ENCODE measurements around the gene OSBPL9. TPM values are rescaled to one million over a fixed set of nuclear protein-coding genes. Genes with fewer than 3 reads are reported as not detected.

OSBPL9 gene
- total and polyA plus RNA-seq, 2 experiments from 2014 or later = 82.7 to 102 TPM

DNA sequence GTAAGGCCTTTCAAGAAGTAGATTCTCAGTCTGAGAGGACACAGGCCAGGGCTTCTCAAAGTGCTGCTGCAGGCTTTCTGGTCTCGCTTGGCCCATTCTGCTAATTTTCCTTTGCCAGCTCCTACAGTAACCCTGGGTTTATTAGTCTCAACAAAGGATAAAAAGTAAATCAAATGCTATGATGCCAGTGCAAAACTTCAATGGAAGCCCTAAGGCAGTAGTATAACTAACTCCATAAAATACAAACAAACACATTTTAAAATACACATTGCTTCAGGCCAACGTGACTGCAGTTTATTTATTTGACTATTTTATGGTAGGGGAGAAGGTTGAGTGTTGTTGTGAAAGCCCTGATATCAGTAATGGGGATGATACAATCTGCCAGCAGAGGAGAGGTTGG is 172.0 kb downstream of the OSBPL9 start:
- H3K27ac Mint-ChIP-seq = no peak overlapping the region
- H3K27me3 ChIP-seq (ENCODE audit: insufficient read depth) = no peaks in the 10 kb centered on the region
- no peak overlapping the region for H2AFZ ChIP-seq
- no peak for TF ChIP-seq ZNF331 (CRISPR knock-in tag; IDR thresholded peaks at IDR 0.05; ENCODE audit: low read depth)
- TF ChIP-seq, protein P1, sequence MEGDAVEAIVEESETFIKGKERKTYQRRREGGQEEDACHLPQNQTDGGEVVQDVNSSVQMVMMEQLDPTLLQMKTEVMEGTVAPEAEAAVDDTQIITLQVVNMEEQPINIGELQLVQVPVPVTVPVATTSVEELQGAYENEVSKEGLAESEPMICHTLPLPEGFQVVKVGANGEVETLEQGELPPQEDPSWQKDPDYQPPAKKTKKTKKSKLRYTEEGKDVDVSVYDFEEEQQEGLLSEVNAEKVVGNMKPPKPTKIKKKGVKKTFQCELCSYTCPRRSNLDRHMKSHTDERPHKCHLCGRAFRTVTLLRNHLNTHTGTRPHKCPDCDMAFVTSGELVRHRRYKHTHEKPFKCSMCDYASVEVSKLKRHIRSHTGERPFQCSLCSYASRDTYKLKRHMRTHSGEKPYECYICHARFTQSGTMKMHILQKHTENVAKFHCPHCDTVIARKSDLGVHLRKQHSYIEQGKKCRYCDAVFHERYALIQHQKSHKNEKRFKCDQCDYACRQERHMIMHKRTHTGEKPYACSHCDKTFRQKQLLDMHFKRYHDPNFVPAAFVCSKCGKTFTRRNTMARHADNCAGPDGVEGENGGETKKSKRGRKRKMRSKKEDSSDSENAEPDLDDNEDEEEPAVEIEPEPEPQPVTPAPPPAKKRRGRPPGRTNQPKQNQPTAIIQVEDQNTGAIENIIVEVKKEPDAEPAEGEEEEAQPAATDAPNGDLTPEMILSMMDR (conservative IDR thresholded peaks at IDR 0.05; ENCODE audit: low read depth in 2 of 2) = no peak
- no peak for TF ChIP-seq NANOG (IDR thresholded peaks at IDR 0.05; ENCODE audit: borderline replicate concordance)
- no peak for TF ChIP-seq JUNB (IDR thresholded peaks at IDR 0.05; ENCODE audit: unreplicated experiment)
- no peak for TF ChIP-seq EZH2phosphoT487 (IDR thresholded peaks at IDR 0.05; ENCODE audit: unreplicated experiment)
- TF ChIP-seq CREB1 (CRISPR knock-in tag; IDR thresholded peaks at IDR 0.05; ENCODE audit: low read depth) = no peak
- TF ChIP-seq, protein P2, sequence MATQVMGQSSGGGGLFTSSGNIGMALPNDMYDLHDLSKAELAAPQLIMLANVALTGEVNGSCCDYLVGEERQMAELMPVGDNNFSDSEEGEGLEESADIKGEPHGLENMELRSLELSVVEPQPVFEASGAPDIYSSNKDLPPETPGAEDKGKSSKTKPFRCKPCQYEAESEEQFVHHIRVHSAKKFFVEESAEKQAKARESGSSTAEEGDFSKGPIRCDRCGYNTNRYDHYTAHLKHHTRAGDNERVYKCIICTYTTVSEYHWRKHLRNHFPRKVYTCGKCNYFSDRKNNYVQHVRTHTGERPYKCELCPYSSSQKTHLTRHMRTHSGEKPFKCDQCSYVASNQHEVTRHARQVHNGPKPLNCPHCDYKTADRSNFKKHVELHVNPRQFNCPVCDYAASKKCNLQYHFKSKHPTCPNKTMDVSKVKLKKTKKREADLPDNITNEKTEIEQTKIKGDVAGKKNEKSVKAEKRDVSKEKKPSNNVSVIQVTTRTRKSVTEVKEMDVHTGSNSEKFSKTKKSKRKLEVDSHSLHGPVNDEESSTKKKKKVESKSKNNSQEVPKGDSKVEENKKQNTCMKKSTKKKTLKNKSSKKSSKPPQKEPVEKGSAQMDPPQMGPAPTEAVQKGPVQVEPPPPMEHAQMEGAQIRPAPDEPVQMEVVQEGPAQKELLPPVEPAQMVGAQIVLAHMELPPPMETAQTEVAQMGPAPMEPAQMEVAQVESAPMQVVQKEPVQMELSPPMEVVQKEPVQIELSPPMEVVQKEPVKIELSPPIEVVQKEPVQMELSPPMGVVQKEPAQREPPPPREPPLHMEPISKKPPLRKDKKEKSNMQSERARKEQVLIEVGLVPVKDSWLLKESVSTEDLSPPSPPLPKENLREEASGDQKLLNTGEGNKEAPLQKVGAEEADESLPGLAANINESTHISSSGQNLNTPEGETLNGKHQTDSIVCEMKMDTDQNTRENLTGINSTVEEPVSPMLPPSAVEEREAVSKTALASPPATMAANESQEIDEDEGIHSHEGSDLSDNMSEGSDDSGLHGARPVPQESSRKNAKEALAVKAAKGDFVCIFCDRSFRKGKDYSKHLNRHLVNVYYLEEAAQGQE (IDR thresholded peaks at IDR 0.05; ENCODE audit: unreplicated experiment) = no peak
- TF ChIP-seq, protein P3, sequence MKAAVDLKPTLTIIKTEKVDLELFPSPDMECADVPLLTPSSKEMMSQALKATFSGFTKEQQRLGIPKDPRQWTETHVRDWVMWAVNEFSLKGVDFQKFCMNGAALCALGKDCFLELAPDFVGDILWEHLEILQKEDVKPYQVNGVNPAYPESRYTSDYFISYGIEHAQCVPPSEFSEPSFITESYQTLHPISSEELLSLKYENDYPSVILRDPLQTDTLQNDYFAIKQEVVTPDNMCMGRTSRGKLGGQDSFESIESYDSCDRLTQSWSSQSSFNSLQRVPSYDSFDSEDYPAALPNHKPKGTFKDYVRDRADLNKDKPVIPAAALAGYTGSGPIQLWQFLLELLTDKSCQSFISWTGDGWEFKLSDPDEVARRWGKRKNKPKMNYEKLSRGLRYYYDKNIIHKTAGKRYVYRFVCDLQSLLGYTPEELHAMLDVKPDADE (IDR thresholded peaks at IDR 0.05) = no peak
- no peak for TF ChIP-seq ZNF114 (CRISPR knock-in tag; IDR thresholded peaks at IDR 0.05)
- TF ChIP-seq, protein P4, sequence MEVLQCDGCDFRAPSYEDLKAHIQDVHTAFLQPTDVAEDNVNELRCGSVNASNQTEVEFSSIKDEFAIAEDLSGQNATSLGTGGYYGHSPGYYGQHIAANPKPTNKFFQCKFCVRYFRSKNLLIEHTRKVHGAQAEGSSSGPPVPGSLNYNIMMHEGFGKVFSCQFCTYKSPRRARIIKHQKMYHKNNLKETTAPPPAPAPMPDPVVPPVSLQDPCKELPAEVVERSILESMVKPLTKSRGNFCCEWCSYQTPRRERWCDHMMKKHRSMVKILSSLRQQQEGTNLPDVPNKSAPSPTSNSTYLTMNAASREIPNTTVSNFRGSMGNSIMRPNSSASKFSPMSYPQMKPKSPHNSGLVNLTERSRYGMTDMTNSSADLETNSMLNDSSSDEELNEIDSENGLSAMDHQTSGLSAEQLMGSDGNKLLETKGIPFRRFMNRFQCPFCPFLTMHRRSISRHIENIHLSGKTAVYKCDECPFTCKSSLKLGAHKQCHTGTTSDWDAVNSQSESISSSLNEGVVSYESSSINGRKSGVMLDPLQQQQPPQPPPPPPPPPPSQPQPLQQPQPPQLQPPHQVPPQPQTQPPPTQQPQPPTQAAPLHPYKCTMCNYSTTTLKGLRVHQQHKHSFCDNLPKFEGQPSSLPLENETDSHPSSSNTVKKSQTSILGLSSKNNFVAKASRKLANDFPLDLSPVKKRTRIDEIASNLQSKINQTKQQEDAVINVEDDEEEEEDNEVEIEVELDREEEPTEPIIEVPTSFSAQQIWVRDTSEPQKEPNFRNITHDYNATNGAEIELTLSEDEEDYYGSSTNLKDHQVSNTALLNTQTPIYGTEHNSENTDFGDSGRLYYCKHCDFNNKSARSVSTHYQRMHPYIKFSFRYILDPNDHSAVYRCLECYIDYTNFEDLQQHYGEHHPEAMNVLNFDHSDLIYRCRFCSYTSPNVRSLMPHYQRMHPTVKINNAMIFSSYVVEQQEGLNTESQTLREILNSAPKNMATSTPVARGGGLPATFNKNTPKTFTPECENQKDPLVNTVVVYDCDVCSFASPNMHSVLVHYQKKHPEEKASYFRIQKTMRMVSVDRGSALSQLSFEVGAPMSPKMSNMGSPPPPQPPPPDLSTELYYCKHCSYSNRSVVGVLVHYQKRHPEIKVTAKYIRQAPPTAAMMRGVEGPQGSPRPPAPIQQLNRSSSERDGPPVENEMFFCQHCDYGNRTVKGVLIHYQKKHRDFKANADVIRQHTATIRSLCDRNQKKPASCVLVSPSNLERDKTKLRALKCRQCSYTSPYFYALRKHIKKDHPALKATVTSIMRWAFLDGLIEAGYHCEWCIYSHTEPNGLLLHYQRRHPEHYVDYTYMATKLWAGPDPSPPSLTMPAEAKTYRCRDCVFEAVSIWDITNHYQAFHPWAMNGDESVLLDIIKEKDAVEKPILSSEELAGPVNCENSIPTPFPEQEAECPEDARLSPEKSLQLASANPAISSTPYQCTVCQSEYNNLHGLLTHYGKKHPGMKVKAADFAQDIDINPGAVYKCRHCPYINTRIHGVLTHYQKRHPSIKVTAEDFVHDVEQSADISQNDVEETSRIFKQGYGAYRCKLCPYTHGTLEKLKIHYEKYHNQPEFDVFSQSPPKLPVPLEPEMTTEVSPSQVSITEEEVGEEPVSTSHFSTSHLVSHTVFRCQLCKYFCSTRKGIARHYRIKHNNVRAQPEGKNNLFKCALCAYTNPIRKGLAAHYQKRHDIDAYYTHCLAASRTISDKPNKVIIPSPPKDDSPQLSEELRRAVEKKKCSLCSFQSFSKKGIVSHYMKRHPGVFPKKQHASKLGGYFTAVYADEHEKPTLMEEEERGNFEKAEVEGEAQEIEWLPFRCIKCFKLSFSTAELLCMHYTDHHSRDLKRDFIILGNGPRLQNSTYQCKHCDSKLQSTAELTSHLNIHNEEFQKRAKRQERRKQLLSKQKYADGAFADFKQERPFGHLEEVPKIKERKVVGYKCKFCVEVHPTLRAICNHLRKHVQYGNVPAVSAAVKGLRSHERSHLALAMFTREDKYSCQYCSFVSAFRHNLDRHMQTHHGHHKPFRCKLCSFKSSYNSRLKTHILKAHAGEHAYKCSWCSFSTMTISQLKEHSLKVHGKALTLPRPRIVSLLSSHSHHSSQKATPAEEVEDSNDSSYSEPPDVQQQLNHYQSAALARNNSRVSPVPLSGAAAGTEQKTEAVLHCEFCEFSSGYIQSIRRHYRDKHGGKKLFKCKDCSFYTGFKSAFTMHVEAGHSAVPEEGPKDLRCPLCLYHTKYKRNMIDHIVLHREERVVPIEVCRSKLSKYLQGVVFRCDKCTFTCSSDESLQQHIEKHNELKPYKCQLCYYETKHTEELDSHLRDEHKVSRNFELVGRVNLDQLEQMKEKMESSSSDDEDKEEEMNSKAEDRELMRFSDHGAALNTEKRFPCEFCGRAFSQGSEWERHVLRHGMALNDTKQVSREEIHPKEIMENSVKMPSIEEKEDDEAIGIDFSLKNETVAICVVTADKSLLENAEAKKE (CRISPR knock-in tag; IDR thresholded peaks at IDR 0.05) = no peak
- no peak for TF ChIP-seq EZH2 (IDR thresholded peaks at IDR 0.05; ENCODE audit: low read depth, unreplicated experiment)
- H3K4me1 ChIP-seq (ENCODE audit: insufficient read depth) = no peaks in the 10 kb centered on the region
- ATAC-seq (no peak), DNase-seq (ENCODE audit: low spot score) (no peak)
- H3K4me2 ChIP-seq = no peak overlapping the region
- H3K9me3 Mint-ChIP-seq = no peaks in the 10 kb centered on the region
- H3K9me2 ChIP-seq (ENCODE audit: insufficient read depth) = no peaks in the 10 kb centered on the region
- H3K36me3 Mint-ChIP-seq (ENCODE audit: low read depth) = peaks cover 64% of the 10 kb centered on the region
- H3F3A ChIP-seq (replicated peaks; ENCODE audit: low read depth) = no peaks in the 10 kb centered on the region
- no peak overlapping the region for H3K27ac ChIP-seq (ENCODE audit: low read depth)
- no peak overlapping the region for H3K4me3 ChIP-seq
- H3K4me3 Mint-ChIP-seq = no peak overlapping the region
- H3K4me1 Mint-ChIP-seq = no peaks in the 10 kb centered on the region
- H3K36me3 ChIP-seq (ENCODE audit: insufficient read depth) = peaks cover 62% of the 10 kb centered on the region
- no peaks in the 10 kb centered on the region for H3K79me2 ChIP-seq (replicated peaks; ENCODE audit: insufficient read depth)
- H3K27me3 Mint-ChIP-seq (ENCODE audit: insufficient read depth, low read depth, poor library complexity) = peaks cover 1% of the 10 kb centered on the region
- H4K20me1 ChIP-seq (replicated peaks; ENCODE audit: insufficient read depth) = peaks cover 13% of the 10 kb centered on the region
